PFSK-1 (cell line): ENCODE data around the gene TAF10.

Experiments
- FOXP2 ChIP-seq: optimal IDR thresholded peaks from 2 replicates; pipeline ENCODE3; 2011; ENCODE audit warnings: borderline replicate concordance, control low read depth, inconsistent platforms; ENCODE audit not compliant: insufficient read depth; ENCODE audit errors: extremely low read length, extremely low read depth
- POLR2AphosphoS5 ChIP-seq: IDR thresholded peaks from 2 replicates; pipeline ENCODE4 v1.6.1; 2012; ENCODE audit warnings: low read depth, mild to moderate bottlenecking, control low read depth, low read length, moderate library complexity
- TAF1 ChIP-seq: IDR thresholded peaks from 2 replicates; pipeline ENCODE4 v1.6.1; 2012; ENCODE audit warnings: low read length, control low read depth, borderline replicate concordance; ENCODE audit not compliant: insufficient read depth

DNA sequence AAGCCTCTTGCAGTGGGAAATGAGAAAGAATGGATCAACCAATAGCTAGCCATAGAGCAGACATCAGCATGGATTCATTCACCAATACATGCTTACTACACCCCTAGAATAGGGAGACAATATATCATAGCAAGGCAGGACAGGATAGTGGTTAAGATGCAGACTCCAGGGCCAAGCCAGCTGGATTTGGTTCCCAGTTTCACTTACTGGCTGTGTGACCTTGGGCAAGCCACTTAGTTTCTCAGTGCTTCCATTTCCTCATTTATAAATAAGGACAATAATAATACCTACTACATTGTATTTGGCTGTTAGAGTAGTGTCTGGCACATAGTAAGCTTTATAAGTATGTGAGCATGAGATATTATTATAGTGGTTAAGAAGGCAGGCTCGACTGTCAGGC is 36.5 kb upstream of the TAF10 start:
- no peak for TF ChIP-seq TAF1
- no peak for TF ChIP-seq FOXP2
- TF ChIP-seq POLR2AphosphoS5 = no peak
